Loucy (cell line): Measurements from ENCODE around the gene BRAF.
"Not testable (repeated sequence)": the region's sequence is repeated elsewhere in the genome, so short reads cannot be mapped to it uniquely, and the experiment has no call there.

Source experiments
- H2AFZ ChIP-seq: fragments of 200-600 bp; sonication (generic); 2 replicates; pipeline ENCODE4 v1.6.0; 2016; ENCODE audit warnings: antibody characterized with exemption, mild to moderate bottlenecking, low read length, moderate library complexity
- H3F3A ChIP-seq: fragments of 200-600 bp; 2 replicates; pipeline ENCODE4 v1.6.0; 2016; ENCODE audit warnings: antibody characterized with exemption, low read depth, mild to moderate bottlenecking
- H3K27me3 ChIP-seq: fragments of 200-600 bp; sonication (generic); 2 replicates; pipeline ENCODE4 v1.6.1; 2014; ENCODE audit warnings: low read length, mild to moderate bottlenecking; ENCODE audit not compliant: insufficient read depth, poor library complexity, severe bottlenecking
- H3K36me3 ChIP-seq: fragments of 200-600 bp; sonication (generic); 2 replicates; pipeline ENCODE4 v1.6.1; 2016; ENCODE audit warnings: low read length; ENCODE audit not compliant: insufficient read depth
- H3K4me1 ChIP-seq: fragments of 200-600 bp; sonication (generic); 2 replicates; pipeline ENCODE4 v1.5.1; 2014; ENCODE audit warnings: low read length, mild to moderate bottlenecking; ENCODE audit not compliant: insufficient read depth, poor library complexity, severe bottlenecking
- H3K4me2 ChIP-seq: fragments of 200-600 bp; sonication (generic); 2 replicates; pipeline ENCODE4 v1.6.0; 2014; ENCODE audit warnings: antibody characterized with exemption, low read length, low read depth, mild to moderate bottlenecking; ENCODE audit not compliant: poor library complexity, severe bottlenecking
- H3K4me3 ChIP-seq: fragments of 200-600 bp; sonication (generic); 2 replicates; pipeline ENCODE4 v1.5.1; 2014; ENCODE audit warnings: low read length, mild to moderate bottlenecking, mixed read lengths; ENCODE audit not compliant: poor library complexity, severe bottlenecking
- H3K79me2 ChIP-seq: fragments of 200-600 bp; sonication (generic); 2 replicates; pipeline ENCODE4 v1.6.1; 2014; ENCODE audit warnings: low read length; ENCODE audit not compliant: insufficient read depth
- H3K9ac ChIP-seq: fragments of 200-600 bp; sonication (generic); 2 replicates; pipeline ENCODE4 v1.6.0; 2014; ENCODE audit warnings: mild to moderate bottlenecking, low read depth, low read length, moderate library complexity; ENCODE audit not compliant: poor library complexity, severe bottlenecking
- H3K9me2 ChIP-seq: fragments of 200-600 bp; sonication (generic); replicated peaks from 2 replicates; pipeline ENCODE4 v1.6.1; 2016; ENCODE audit warnings: low read depth, low read length, mixed read lengths
- H3K9me3 ChIP-seq: fragments of 200-600 bp; sonication (generic); 2 replicates; pipeline ENCODE4 v1.6.1; 2014; ENCODE audit warnings: mild to moderate bottlenecking, antibody characterized with exemption, low read length, low read depth; ENCODE audit not compliant: insufficient read depth
- H4K20me1 ChIP-seq: fragments of 200-600 bp; sonication (generic); 2 replicates; pipeline ENCODE4 v1.6.0; 2014; ENCODE audit warnings: antibody characterized with exemption, low read length, mild to moderate bottlenecking; ENCODE audit not compliant: insufficient read depth, poor library complexity, severe bottlenecking
- EZH2phosphoT487 ChIP-seq: fragments of 200-600 bp; IDR thresholded peaks from 2 replicates; pipeline ENCODE4 v1.6.1; 2018; ENCODE audit warnings: antibody characterized with exemption, mild to moderate bottlenecking, moderate library complexity, borderline replicate concordance
- TF ChIP-seq, protein P1 (sequence below): fragments of 200-600 bp; sonication (generic); conservative IDR thresholded peaks from 2 replicates; pipeline ENCODE4 v1.5.1; 2014; ENCODE audit warnings: mild to moderate bottlenecking, antibody characterized with exemption, low read length

Gene BRAF

DNA sequence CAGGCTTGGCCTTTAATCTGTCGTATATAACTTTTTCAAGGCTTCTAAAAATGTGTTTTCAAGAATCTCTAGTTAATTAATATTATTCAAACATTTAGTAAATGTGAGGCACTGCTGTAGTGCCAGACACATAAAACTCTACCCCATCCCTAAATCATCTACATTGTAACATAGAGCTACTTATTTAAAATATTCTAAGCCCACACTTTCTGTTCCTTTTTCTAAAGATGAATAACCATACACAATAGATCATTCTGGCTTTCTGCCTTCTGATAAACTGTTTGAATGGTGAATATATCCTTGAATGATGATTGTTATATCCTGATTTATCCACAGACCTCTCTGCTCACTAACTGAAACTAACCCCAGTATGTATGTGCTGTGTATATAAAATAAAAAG, 41.4 kb downstream of the BRAF start:
- Histone ChIP-seq H3K79me2 (peaks cover 55% of the 10 kb centered on the region), H3K36me3 (no peaks in the 10 kb centered on the region), H4K20me1 (no peaks in the 10 kb centered on the region), H3K4me3 (no peak overlapping the region), H3K9me3 (no peaks in the 10 kb centered on the region), H3K4me1 (peaks cover 8% of the 10 kb centered on the region), H3K4me2 (no peak overlapping the region), H3K9ac (no peak overlapping the region), H2AFZ (no peak overlapping the region), H3K9me2 (no peaks in the 10 kb centered on the region), H3K27me3 (no peaks in the 10 kb centered on the region), H3F3A (no peaks in the 10 kb centered on the region)
- TF ChIP-seq, protein P1, sequence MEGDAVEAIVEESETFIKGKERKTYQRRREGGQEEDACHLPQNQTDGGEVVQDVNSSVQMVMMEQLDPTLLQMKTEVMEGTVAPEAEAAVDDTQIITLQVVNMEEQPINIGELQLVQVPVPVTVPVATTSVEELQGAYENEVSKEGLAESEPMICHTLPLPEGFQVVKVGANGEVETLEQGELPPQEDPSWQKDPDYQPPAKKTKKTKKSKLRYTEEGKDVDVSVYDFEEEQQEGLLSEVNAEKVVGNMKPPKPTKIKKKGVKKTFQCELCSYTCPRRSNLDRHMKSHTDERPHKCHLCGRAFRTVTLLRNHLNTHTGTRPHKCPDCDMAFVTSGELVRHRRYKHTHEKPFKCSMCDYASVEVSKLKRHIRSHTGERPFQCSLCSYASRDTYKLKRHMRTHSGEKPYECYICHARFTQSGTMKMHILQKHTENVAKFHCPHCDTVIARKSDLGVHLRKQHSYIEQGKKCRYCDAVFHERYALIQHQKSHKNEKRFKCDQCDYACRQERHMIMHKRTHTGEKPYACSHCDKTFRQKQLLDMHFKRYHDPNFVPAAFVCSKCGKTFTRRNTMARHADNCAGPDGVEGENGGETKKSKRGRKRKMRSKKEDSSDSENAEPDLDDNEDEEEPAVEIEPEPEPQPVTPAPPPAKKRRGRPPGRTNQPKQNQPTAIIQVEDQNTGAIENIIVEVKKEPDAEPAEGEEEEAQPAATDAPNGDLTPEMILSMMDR, result no peak
- no peak for TF ChIP-seq EZH2phosphoT487

DNA sequence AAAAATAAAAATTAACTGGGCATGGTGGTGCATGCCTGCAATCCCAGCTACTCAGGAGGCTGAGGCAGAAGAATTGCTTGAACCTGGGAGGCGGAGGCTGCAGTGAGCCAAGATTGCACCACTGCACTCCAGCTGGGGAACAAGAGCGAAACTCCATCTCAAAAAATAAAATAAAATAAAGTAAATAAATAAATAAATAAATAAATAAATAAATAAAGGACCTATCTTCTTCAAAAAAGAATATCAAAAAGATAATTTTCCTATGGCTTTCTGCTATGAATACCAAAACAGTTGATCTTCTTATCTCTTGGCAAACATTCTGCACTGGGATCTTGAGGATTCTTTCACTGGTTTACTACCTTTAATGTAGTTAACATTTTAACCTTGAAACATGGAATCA, 41.9 kb downstream of the BRAF start:
- H2AFZ ChIP-seq, H3K9ac ChIP-seq, H3F3A ChIP-seq, H3K36me3 ChIP-seq, H3K9me3 ChIP-seq, H4K20me1 ChIP-seq, H3K27me3 ChIP-seq, H3K4me2 ChIP-seq, H3K4me1 ChIP-seq, H3K4me3 ChIP-seq, H3K9me2 ChIP-seq: not testable (repeated sequence)
- H3K79me2 ChIP-seq, result peaks cover 55% of the 10 kb centered on the region

DNA sequence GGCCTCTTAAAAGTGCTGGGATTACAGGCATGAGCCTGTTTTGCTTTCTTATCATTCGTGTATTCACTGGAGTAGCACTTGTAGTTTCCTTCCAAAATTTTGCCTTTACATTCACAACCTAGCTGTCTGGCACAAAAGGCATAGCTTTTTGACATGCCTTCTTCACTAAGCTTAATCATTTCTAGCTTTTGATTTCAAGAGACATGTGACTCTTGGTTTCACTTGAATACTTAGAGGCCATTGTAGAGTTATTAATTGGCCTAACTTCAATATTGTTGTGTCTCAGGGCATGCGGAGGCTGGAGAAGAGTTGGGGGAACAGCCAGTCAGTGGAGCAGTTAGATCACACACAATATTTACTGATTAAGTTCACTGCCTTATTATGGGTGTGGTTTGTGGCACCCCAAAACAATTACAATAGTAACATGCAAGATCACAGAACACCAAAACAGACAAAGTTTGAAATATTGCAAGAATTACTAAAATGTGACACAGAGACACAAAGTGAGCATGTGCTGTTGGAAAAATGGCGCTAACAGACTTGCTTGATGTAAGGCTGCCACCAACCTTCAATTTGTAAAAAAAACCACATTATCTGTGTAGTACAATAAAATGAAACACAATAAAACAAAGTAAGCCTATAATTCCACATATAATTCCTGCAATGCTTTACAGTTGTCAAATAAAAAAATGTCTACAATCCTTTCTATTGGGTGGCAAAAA, 43.1 kb downstream of the BRAF start:
- no peak overlapping the region for H3K4me3 ChIP-seq
- TF ChIP-seq EZH2phosphoT487, result no peak
- TF ChIP-seq, protein P1, result no peak
- H4K20me1 ChIP-seq, result peaks cover 4% of the 10 kb centered on the region
- peaks cover 50% of the 10 kb centered on the region for H3K79me2 ChIP-seq
- no peaks in the 10 kb centered on the region for H3K9me2 ChIP-seq
- H3F3A ChIP-seq, result no peaks in the 10 kb centered on the region
- peaks cover 4% of the 10 kb centered on the region for H3K4me1 ChIP-seq
- no peaks in the 10 kb centered on the region for H3K27me3 ChIP-seq
- no peak overlapping the region for H3K4me2 ChIP-seq
- no peaks in the 10 kb centered on the region for H3K36me3 ChIP-seq
- H3K9ac ChIP-seq, result no peak overlapping the region
- no peak overlapping the region for H2AFZ ChIP-seq
- no peaks in the 10 kb centered on the region for H3K9me3 ChIP-seq

DNA sequence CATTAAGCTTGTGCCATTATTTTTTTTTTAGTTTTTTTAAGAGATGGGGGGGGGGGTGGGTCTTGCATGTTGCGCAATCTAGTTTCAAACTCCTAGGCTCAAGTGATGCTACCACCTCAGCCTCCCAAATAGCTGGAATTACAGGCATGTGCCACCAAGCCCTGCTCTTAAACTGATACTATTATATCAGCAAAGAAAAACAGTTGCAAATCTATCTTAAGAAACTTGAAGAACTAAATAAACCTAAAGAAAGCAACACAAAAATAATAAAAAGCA, 47.5 kb downstream of the BRAF start:
- Histone ChIP-seq H3K4me2 (peak overlapping the region; percentile 48), H3K4me1 (peaks cover 15% of the 10 kb centered on the region), H3K9ac (no peak overlapping the region), H3K79me2 (peaks cover 59% of the 10 kb centered on the region), H3K27me3 (no peaks in the 10 kb centered on the region), H3F3A (no peaks in the 10 kb centered on the region), H3K36me3 (no peaks in the 10 kb centered on the region), H4K20me1 (peaks cover 14% of the 10 kb centered on the region), H3K4me3 (no peak overlapping the region), H2AFZ (no peak overlapping the region), H3K9me2 (no peaks in the 10 kb centered on the region), H3K9me3 (no peaks in the 10 kb centered on the region)
- TF ChIP-seq EZH2phosphoT487, result no peak
- TF ChIP-seq, protein P1, result no peak
